ENCODE measurements around the gene HTATSF1. TPM values are rescaled to one million over a fixed set of nuclear protein-coding genes. Genes with fewer than 3 reads are reported as not detected.

HTATSF1 gene
- total RNA-seq, 1 experiment from 2014 or later = 25.3 TPM

DNA sequence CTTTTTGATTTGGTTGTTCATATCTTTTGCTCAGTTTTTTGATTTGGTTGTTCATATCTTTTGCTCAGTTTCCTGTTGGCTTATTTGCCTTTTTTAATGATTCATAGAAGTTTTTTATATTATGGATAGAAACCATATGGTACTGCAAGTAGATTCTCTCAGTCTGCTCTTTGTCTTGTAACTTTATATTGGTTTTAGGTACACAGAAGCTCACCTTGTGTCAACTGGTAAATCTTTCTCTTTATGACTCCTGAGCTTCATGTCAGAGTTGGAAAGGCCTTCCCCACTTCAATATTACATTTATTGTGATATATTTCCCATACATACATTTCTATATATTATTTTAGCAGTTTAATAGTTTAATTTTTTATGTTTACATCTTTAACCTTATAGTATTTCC lies 26.4 kb downstream of the HTATSF1 start:
- Histone ChIP-seq H3K79me2 (ENCODE audit: low read length) (no peaks in the 10 kb centered on the region), H2AFZ (ENCODE audit: low read length) (no peak overlapping the region), H3K4me2 (ENCODE audit: low read depth, low read length, poor library complexity, severe bottlenecking) (no peak overlapping the region), H3K36me3 (ENCODE audit: insufficient read depth, low read length) (no peaks in the 10 kb centered on the region), H3K9ac (ENCODE audit: low read length) (no peak overlapping the region), H3K27me3 (ENCODE audit: low read length) (no peaks in the 10 kb centered on the region), H3K9me3 (ENCODE audit: low read length) (no peaks in the 10 kb centered on the region), H3K27ac (ENCODE audit: low read length) (no peak overlapping the region), H3K4me3 (ENCODE audit: low read length) (no peak overlapping the region), H4K20me1 (ENCODE audit: insufficient read depth, low read depth, low read length) (no peaks in the 10 kb centered on the region), H3K9me2 (replicated peaks; ENCODE audit: insufficient read depth, low read length) (no peaks in the 10 kb centered on the region), H3K4me1 (ENCODE audit: low read length) (no peaks in the 10 kb centered on the region)
- no peak for DNase-seq

DNA sequence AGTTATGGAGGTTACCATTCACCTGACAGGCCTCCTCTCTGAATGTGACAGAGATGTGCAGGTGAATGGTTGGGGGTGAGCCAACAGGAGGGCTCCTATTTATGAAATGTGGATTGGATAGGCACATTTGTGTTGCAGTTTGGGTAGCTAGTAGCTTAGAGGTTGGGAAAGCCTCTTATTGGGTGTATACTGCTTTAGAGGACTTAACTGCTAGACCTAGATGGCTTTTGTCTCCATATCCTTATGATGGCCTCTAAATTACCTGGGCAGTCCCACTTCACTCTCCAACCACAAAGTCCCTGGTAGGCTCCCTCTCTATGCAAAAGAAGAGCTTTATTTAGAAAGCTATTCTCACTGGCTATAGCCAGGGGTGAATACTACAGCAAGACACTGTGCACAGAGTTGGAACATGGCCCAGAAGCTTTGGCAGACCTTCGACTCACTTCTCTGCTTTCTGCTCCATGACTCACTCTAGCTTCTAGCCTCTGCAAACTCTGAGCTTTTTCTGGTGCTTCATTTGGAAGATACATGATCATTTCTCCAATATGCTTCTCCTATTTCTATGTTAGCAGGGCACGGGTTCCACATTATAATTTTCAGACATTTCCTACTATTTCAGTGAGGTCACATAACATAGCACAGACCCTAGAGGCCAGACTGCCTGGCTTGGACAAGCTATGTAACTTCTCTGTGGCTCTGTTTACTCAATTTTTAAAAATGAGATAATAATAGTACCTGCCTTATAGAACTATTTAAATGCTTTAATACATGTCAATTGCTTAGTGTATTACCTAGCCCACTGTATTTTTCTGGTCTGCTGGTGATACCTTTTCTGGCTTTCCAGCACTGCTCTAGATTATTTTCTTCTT lies 28.6 kb downstream of the HTATSF1 start:
- H3K79me2 ChIP-seq (ENCODE audit: low read length) = no peaks in the 10 kb centered on the region
- no peaks in the 10 kb centered on the region for H3K9me3 ChIP-seq (ENCODE audit: low read length)
- no peaks in the 10 kb centered on the region for H3K36me3 ChIP-seq (ENCODE audit: insufficient read depth, low read length)
- DNase-seq = no peak
- H3K9me2 ChIP-seq (replicated peaks; ENCODE audit: insufficient read depth, low read length) = no peaks in the 10 kb centered on the region
- no peak overlapping the region for H3K4me2 ChIP-seq (ENCODE audit: low read depth, low read length, poor library complexity, severe bottlenecking)
- H3K27me3 ChIP-seq (ENCODE audit: low read length) = no peaks in the 10 kb centered on the region
- no peaks in the 10 kb centered on the region for H3K4me1 ChIP-seq (ENCODE audit: low read length)
- no peak overlapping the region for H3K27ac ChIP-seq (ENCODE audit: low read length)
- H2AFZ ChIP-seq (ENCODE audit: low read length) = no peak overlapping the region
- no peaks in the 10 kb centered on the region for H4K20me1 ChIP-seq (ENCODE audit: insufficient read depth, low read depth, low read length)
- H3K9ac ChIP-seq (ENCODE audit: low read length) = no peak overlapping the region
- H3K4me3 ChIP-seq (ENCODE audit: low read length) = no peak overlapping the region

DNA sequence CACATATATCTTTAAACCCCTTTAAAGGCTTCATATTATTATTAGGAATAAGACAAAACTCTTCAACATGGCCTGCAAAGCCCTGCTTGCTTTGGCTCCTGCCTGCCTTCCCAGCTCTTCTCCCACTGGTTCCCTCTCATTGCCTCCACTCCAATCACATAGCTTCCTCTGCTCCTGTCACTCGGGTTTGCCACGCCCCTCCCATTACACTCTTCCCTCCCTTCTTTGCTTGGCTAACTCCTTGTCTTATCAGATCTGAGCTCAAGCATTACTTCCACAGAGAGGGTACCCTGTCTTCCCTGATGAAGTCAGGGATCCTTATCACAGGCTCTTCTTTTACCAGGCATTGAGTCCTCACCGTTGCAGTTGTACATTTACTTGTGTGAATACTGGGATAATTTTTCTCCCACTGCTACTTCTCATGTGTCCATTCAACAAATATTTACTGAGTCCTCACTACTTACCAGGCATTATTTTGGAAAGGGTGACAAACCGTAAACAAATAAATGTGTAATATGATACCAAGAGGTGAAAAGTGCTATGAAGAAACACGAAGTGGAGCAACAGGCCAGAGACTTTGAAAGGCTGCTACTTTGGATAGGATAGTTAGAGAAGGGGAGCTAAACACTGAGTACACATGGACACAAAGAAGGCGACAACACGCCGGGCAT lies 31.4 kb downstream of the HTATSF1 start:
- Histone ChIP-seq H3K4me1 (ENCODE audit: low read length) (no peaks in the 10 kb centered on the region), H3K4me2 (ENCODE audit: low read depth, low read length, poor library complexity, severe bottlenecking) (no peak overlapping the region), H3K27me3 (ENCODE audit: low read length) (no peaks in the 10 kb centered on the region), H3K9me3 (ENCODE audit: low read length) (no peaks in the 10 kb centered on the region), H3K4me3 (ENCODE audit: low read length) (no peak overlapping the region), H3K9ac (ENCODE audit: low read length) (no peak overlapping the region), H3K36me3 (ENCODE audit: insufficient read depth, low read length) (no peaks in the 10 kb centered on the region), H3K9me2 (replicated peaks; ENCODE audit: insufficient read depth, low read length) (no peaks in the 10 kb centered on the region), H4K20me1 (ENCODE audit: insufficient read depth, low read depth, low read length) (no peaks in the 10 kb centered on the region), H3K79me2 (ENCODE audit: low read length) (no peaks in the 10 kb centered on the region), H3K27ac (ENCODE audit: low read length) (no peak overlapping the region), H2AFZ (ENCODE audit: low read length) (no peak overlapping the region)
- DNase-seq = no peak

DNA sequence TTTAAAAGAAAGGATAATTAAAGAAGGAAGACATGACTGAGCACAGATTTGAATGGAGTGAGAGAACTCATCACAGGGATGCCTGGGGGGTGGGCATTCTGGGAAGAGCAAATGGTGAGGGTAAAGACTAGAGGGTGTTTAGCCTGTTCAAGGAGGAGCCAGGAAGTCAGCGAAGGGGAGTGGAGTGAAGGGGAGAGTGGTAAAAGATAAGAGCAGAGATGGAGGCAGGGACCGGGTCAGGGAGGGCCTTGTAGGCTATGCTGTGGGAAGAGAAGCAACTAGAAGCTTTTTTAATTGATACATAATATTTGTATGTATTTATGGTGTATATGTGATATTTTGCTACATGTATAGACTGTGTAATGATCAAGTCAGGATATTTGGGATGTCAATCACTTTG lies 32.4 kb downstream of the HTATSF1 start:
- H3K9me3 ChIP-seq (ENCODE audit: low read length) = no peaks in the 10 kb centered on the region
- H3K36me3 ChIP-seq (ENCODE audit: insufficient read depth, low read length) = no peaks in the 10 kb centered on the region
- H3K27me3 ChIP-seq (ENCODE audit: low read length) = no peaks in the 10 kb centered on the region
- no peak overlapping the region for H3K9ac ChIP-seq (ENCODE audit: low read length)
- no peak overlapping the region for H3K27ac ChIP-seq (ENCODE audit: low read length)
- no peaks in the 10 kb centered on the region for H4K20me1 ChIP-seq (ENCODE audit: insufficient read depth, low read depth, low read length)
- H3K4me1 ChIP-seq (ENCODE audit: low read length) = no peaks in the 10 kb centered on the region
- no peaks in the 10 kb centered on the region for H3K79me2 ChIP-seq (ENCODE audit: low read length)
- no peak for DNase-seq
- H3K4me2 ChIP-seq (ENCODE audit: low read depth, low read length, poor library complexity, severe bottlenecking) = no peak overlapping the region
- no peak overlapping the region for H2AFZ ChIP-seq (ENCODE audit: low read length)
- H3K4me3 ChIP-seq (ENCODE audit: low read length) = no peak overlapping the region
- H3K9me2 ChIP-seq (replicated peaks; ENCODE audit: insufficient read depth, low read length) = no peaks in the 10 kb centered on the region

DNA sequence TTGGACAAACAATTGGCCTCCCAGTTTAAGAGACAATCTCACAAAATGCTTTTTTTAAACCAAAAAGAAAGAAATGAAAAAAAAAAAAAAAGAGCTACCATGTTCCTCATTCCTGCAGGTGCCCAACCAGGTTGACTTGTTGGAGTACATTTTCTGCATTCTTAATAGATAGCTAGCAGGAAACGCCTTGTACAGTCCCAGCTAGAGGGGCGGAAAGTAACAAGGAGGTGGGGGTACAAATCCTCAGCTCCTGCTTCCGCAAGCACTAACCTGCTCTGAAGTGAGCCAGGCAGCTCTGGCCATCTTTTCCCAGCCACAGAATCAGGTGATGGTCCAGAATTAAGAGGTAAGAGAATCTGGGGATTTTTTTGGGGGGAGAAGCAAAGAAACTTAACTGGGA lies 34.6 kb downstream of the HTATSF1 start, which contains the start of gene VGLL1:
TSS of gene VGLL1 (plus strand) at position 265 of the 400 bp plus-strand sequence. CDS start 3,806 bp downstream, outside the sequence.
- no peaks in the 10 kb centered on the region for H3K27me3 ChIP-seq (ENCODE audit: low read length)
- H3K79me2 ChIP-seq (ENCODE audit: low read length) = no peaks in the 10 kb centered on the region
- no peaks in the 10 kb centered on the region for H3K36me3 ChIP-seq (ENCODE audit: insufficient read depth, low read length)
- no peak within 1 kb of the TSS for H3K27ac ChIP-seq (ENCODE audit: low read length)
- H3K4me3 ChIP-seq (ENCODE audit: low read length) = no peak within 1 kb of the TSS
- H3K4me2 ChIP-seq (ENCODE audit: low read depth, low read length, poor library complexity, severe bottlenecking) = no peak within 1 kb of the TSS
- no peak within 1 kb of the TSS for H2AFZ ChIP-seq (ENCODE audit: low read length)
- no peaks in the 10 kb centered on the region for H3K9me2 ChIP-seq (replicated peaks; ENCODE audit: insufficient read depth, low read length)
- no peaks in the 10 kb centered on the region for H3K4me1 ChIP-seq (ENCODE audit: low read length)
- no peak for DNase-seq
- H3K9me3 ChIP-seq (ENCODE audit: low read length) = no peaks in the 10 kb centered on the region
- no peak within 1 kb of the TSS for H3K9ac ChIP-seq (ENCODE audit: low read length)
- no peaks in the 10 kb centered on the region for H4K20me1 ChIP-seq (ENCODE audit: insufficient read depth, low read depth, low read length)

DNA sequence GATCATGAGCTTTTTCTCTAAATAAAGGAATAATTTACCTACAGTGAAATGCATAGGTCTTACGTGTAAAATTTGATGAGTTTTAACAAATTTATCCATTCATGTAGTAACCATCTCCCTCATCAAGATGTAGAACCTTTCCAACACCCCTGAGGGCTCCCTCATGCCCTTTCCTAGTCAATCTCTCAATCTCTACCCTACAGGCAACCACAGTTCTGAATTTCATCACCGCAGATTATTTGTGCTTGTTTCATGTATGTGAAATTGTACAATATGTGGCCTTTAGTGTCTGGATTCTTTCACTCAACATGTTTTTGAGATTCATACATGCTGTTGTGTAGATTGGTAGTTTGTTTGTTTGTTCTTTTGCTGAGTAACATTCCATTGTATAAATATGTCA lies 36.7 kb downstream of the HTATSF1 start:
- Histone ChIP-seq H3K9ac (ENCODE audit: low read length) (no peak overlapping the region), H3K27ac (ENCODE audit: low read length) (no peak overlapping the region), H4K20me1 (ENCODE audit: insufficient read depth, low read depth, low read length) (no peaks in the 10 kb centered on the region), H3K36me3 (ENCODE audit: insufficient read depth, low read length) (no peaks in the 10 kb centered on the region), H2AFZ (ENCODE audit: low read length) (no peak overlapping the region), H3K9me2 (replicated peaks; ENCODE audit: insufficient read depth, low read length) (no peaks in the 10 kb centered on the region), H3K4me1 (ENCODE audit: low read length) (no peaks in the 10 kb centered on the region), H3K27me3 (ENCODE audit: low read length) (no peaks in the 10 kb centered on the region), H3K4me2 (ENCODE audit: low read depth, low read length, poor library complexity, severe bottlenecking) (no peak overlapping the region), H3K4me3 (ENCODE audit: low read length) (no peak overlapping the region), H3K9me3 (ENCODE audit: low read length) (no peaks in the 10 kb centered on the region), H3K79me2 (ENCODE audit: low read length) (no peaks in the 10 kb centered on the region)
- DNase-seq = no peak

DNA sequence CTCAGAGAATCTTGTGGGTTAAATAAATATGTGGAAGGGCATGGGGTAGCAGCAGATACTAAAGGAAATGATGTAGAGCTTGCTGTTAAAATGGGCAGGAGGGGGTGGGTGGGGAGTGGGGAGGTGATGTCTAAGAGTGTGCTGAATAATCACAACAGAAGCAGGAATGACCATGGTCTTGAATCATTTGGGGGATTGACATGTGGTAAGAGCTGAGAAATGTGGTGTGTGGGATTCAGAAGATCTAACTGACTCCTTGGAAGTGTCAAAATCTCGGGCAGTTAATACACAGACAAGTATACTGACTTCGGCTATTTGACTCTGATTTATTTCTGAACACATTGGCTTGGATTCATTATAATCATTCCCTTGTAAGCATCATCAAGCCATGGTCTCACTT lies 41.4 kb downstream of the HTATSF1 start:
- no peak overlapping the region for H3K27ac ChIP-seq (ENCODE audit: low read length)
- no peak overlapping the region for H3K4me2 ChIP-seq (ENCODE audit: low read depth, low read length, poor library complexity, severe bottlenecking)
- no peaks in the 10 kb centered on the region for H4K20me1 ChIP-seq (ENCODE audit: insufficient read depth, low read depth, low read length)
- no peak overlapping the region for H3K4me3 ChIP-seq (ENCODE audit: low read length)
- no peak for DNase-seq
- H3K79me2 ChIP-seq (ENCODE audit: low read length) = no peaks in the 10 kb centered on the region
- H3K36me3 ChIP-seq (ENCODE audit: insufficient read depth, low read length) = no peaks in the 10 kb centered on the region
- H2AFZ ChIP-seq (ENCODE audit: low read length) = no peak overlapping the region
- H3K27me3 ChIP-seq (ENCODE audit: low read length) = no peaks in the 10 kb centered on the region
- no peaks in the 10 kb centered on the region for H3K9me3 ChIP-seq (ENCODE audit: low read length)
- 0 out of 2 replicates have a peak, but pooled peaks cover 2% of the 10 kb centered on the region for H3K4me1 ChIP-seq (ENCODE audit: low read length)
- H3K9ac ChIP-seq (ENCODE audit: low read length) = no peak overlapping the region
- no peaks in the 10 kb centered on the region for H3K9me2 ChIP-seq (replicated peaks; ENCODE audit: insufficient read depth, low read length)

DNA sequence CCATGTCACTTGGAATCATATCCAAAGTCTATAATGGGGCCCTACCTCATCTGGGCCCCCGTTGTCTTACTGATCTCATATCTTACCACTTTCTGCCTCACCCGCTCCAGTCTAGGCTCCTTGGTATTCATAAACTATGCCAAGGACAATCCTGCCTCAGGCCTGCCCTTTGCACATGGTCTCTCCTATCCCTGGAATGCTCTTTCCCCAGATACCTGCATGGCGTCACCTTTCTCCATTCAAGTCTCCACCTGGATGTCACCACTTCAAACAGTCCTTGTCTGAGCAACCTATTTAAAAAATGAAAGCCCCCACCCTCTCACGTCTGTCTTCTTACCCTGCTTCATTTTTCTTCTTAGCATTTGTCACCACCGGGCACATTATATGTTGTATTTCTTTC lies 42.8 kb downstream of the HTATSF1 start:
- Histone ChIP-seq H2AFZ (ENCODE audit: low read length) (no peak overlapping the region), H3K4me1 (ENCODE audit: low read length) (0 out of 2 replicates have a peak, but pooled peaks cover 2% of the 10 kb centered on the region), H3K36me3 (ENCODE audit: insufficient read depth, low read length) (no peaks in the 10 kb centered on the region), H3K4me3 (ENCODE audit: low read length) (no peak overlapping the region), H3K9me2 (replicated peaks; ENCODE audit: insufficient read depth, low read length) (no peaks in the 10 kb centered on the region), H3K27me3 (ENCODE audit: low read length) (no peaks in the 10 kb centered on the region), H4K20me1 (ENCODE audit: insufficient read depth, low read depth, low read length) (no peaks in the 10 kb centered on the region), H3K9ac (ENCODE audit: low read length) (no peak overlapping the region), H3K4me2 (ENCODE audit: low read depth, low read length, poor library complexity, severe bottlenecking) (no peak overlapping the region), H3K27ac (ENCODE audit: low read length) (no peak overlapping the region), H3K9me3 (ENCODE audit: low read length) (no peaks in the 10 kb centered on the region), H3K79me2 (ENCODE audit: low read length) (no peaks in the 10 kb centered on the region)
- no peak for DNase-seq

All from Karpas-422 (cell line).